Heart left ventricle (tissue), 13 donors: ENCODE results near the gene TRIM24.

Source experiments
- POLR2A ChIP-seq, 2 donors: fragments of 450-650 bp; IDR thresholded peaks; one replicate each; pipeline ENCODE4 v1.6.1; 2017; ENCODE audit warnings: antibody characterized with exemption in 2 of 2, mild to moderate bottlenecking in 2 of 2, moderate library complexity in 2 of 2
- TF ChIP-seq, protein P1 (sequence below), 12 donors: fragments of 200-600 bp; sonication (generic) in 4 of 12; IDR thresholded peaks; one replicate each; pipeline versions ENCODE4 v1.5.0 to v1.8.0; 2018 to 2022; ENCODE audit warnings: antibody characterized with exemption in 12 of 12, mild to moderate bottlenecking in 5 of 12
- donor health status: ischemic (EF 13 %, LVEDD 7.1; RV severe dilation, severe dysfunction).
- donor health status: DM: no; HTN: yes; CAD: no.
- donor health status: DM: no; HTN: no; CAD: no.
- donor health status: ischemic (EF 25% LVEDD 6.9; RV normal size, moderate dysfunction).
- donor health status: ischemic (EF 25% LVEDD 5.7; RV mildly dilated, moderate dysfunction).
- donor health status: ischemic (EF 35%, LVEDD 5.7; RV mildly dilated, moderate dysfunction).
- donor health status: nonischemic (EF 11% LVEDD 7.7; RV severe dilation, severe dysfunction).
- donor health status: DM: yes; HTN: yes; CAD: no.
- donor health status: PGD.
- donor health status: ischemic (EF 29% LVEDD 5.4; RV normal size, mild dysfunction).
- donor health status: nonischemic (EF 23%, LVEDD 6.1; RV moderate dilation, normal function).

GRCh38 chr7:138477581-138477980, 17.5 kb downstream of the TRIM24 start:
- TF ChIP-seq, protein P1, sequence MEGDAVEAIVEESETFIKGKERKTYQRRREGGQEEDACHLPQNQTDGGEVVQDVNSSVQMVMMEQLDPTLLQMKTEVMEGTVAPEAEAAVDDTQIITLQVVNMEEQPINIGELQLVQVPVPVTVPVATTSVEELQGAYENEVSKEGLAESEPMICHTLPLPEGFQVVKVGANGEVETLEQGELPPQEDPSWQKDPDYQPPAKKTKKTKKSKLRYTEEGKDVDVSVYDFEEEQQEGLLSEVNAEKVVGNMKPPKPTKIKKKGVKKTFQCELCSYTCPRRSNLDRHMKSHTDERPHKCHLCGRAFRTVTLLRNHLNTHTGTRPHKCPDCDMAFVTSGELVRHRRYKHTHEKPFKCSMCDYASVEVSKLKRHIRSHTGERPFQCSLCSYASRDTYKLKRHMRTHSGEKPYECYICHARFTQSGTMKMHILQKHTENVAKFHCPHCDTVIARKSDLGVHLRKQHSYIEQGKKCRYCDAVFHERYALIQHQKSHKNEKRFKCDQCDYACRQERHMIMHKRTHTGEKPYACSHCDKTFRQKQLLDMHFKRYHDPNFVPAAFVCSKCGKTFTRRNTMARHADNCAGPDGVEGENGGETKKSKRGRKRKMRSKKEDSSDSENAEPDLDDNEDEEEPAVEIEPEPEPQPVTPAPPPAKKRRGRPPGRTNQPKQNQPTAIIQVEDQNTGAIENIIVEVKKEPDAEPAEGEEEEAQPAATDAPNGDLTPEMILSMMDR (IDR thresholded peaks at IDR 0.05) = no peak
- TF ChIP-seq POLR2A (IDR thresholded peaks at IDR 0.05) = no peak
